Renal pelvis (tissue), 4 donors: ENCODE results near the gene KIRREL3. TPM values are rescaled to one million over a fixed set of nuclear protein-coding genes. Genes with fewer than 3 reads are reported as not detected.
A peak's percentile ranks its signal among the peaks of the same experiment; 100 is the strongest.

Source experiments
- DNase-seq: peaks from one replicate; pipeline ENCODE4 v3.0.0-alpha.2; 2013
- polyA plus RNA-seq, 3 donors: library from polyadenylated mRNA; unstranded; fragments of 120-200 nt; gene quantifications; one replicate each; pipeline ENCODE4 v1.2.1, GENCODE V29; 2013; ENCODE audit not compliant: insufficient read length in 3 of 3

Gene KIRREL3
- polyA plus RNA-seq, 3 donors = 1.6 to 1.8 (median 1.7) TPM

DNA sequence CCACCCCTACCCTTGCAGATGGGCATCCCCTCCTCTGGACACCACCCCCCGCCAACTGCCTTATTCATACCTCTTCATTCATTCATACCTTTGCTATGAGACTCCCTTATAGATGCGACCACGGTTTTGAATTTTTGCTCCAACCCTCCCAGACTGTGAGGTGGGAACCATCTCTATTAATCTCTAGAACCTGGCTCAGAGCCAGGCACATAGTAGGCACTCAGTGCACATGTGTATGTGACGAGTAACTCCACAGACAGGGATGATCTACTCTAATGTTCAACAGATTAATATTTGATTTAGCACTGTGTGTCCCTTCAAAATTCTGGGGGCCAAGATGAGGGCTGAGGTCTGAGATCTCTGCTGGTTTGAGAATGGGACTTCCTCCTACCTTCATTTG is 424.7 kb downstream of the KIRREL3 start:
- DNase-seq = no peak

GRCh38 chr11:126573325-126573978 is 427.1 kb downstream of the KIRREL3 start:
- DNase-seq = no peak

DNA sequence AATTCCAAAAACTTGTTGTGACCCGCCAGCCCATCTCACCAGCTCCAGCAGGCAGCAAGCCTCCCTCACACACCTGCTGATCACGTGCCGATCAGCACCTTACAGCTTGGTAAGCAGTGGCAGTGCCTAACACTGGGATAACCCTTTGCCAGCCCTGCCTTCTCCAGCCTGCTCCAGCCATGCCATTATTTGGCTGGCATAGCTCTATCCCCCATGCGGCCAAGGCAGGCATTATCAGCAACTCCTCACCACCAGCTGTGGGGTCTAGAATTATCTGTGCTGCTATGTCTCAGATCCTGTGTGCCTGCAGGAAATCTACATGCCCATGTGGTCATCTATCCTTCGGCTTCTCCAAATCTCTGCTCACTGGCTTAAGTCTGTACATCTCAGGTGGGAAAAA is 430.1 kb downstream of the KIRREL3 start:
- no peak for DNase-seq

GRCh38 chr11:126567419-126567818 is 433.2 kb downstream of the KIRREL3 start:
- DNase-seq = no peak

DNA sequence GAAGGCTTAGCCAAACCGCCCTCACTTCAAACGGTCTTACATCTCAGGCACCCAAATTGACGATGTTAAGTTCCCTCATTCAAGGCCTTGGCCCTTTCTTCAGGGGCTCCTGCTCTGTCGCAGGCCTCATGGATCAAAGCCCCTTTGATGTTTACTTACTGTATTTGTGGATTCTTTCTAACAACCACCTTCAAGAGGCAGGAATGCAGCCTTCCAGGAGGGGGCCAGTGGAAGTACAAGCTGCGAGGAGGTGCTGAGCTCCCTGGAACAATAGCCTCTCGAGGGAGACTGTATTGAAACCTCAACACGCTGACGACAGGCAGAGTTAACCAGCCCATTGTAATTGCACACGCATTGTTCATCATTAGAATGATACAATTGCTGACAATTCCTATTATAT is 436.0 kb downstream of the KIRREL3 start:
- DNase-seq = no peak

DNA sequence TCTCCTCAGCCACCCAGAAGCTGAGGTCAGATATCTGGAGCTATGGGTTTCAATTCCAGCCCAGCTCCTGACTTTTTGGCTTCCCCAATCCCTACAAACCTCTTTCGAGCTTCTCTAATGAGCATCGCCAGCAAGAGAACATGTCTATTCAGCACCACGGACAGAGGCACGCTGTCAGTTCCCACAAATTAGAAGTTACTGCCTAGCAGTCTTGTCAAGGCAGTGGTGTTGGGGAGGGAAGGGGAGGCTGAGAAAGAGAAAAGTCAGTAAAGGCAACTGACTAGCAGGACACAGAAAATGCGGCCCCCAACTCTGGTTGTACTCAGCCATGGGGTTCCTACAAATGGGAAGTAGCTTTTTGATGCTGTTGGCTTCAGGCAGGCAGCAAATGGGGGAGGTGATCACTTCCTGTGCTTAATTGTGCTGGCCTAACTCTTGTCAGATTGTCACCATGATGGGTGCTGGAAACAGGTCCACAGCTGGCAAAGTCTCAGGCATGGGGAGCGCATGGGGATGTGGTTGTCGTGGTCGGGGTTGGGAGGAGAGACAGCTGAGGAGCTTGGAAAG is 439.2 kb downstream of the KIRREL3 start:
- DNase-seq = peak; percentile 88

- no peak for DNase-seq
These were observed 440.3 kb downstream of the KIRREL3 start for GRCh38 chr11:126560221-126560620.

GRCh38 chr11:126548581-126549550 is 451.7 kb downstream of the KIRREL3 start:
- DNase-seq = no peak

DNA sequence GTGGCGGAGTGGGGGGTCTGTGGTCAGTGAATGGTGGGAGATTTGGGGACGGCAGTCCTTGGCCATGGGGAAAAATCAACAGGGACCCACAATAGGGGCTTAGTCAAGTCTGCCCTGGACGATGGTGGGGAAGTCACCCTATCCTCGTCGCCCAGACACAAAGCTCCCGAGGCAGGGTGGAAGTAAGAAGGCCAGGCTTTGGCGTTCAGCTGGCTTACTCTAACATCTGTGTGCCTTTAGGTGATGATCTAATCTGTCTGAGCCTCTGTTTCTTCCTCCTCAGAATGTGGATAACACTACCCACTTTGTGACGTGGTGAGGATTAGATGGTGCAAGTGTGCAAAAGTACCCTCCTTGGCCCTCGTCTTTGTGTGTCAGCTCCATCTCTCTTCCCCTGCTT is 452.9 kb downstream of the KIRREL3 start:
- no peak for DNase-seq

GRCh38 chr11:126547161-126547560 is 453.4 kb downstream of the KIRREL3 start:
- no peak for DNase-seq

DNA sequence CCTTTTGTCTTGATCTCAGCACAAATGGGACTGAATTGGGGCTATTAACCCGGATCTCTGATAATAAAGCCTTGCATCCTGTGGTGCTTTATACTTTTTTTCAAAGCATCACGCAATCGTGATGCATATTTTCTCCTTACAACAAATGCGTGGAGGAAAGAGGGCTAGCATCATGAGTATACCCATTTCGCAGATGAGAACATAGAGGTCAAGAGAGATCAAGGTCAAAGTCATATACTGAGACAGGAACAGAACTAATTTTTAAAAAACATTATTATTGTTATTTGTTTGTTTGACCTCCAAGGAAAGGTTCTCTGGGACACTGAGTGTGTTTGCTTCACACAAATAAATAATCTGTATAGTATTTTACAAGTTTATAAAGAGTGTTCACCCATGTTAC is 453.9 kb downstream of the KIRREL3 start:
- no peak for DNase-seq

DNA sequence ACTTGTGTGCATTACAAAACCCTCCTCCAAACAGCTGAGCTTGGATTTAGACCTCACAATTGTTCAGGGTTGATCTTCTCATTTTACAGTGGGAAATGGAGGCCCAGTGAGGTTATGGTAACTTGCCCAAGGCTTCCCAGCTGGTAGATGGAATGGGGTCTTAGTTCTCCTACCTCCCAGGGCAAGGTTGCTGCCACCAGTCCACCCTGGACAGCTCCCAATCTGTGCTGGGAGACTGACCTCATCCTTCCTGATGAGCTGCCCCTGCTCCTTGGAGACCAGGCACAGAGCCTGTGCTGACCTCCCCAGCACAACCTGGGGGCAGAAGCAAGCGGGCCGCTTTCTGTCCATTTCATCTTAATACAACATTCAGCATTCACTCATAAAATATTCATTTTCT is 454.4 kb downstream of the KIRREL3 start:
- DNase-seq = no peak

GRCh38 chr11:126545057-126545555 is 455.5 kb downstream of the KIRREL3 start:
- no peak for DNase-seq

GRCh38 chr11:126544108-126545056 is 456.2 kb downstream of the KIRREL3 start:
- peak; percentile 60 for DNase-seq

GRCh38 chr11:126543691-126544090 is 456.9 kb downstream of the KIRREL3 start:
- no peak for DNase-seq

DNA sequence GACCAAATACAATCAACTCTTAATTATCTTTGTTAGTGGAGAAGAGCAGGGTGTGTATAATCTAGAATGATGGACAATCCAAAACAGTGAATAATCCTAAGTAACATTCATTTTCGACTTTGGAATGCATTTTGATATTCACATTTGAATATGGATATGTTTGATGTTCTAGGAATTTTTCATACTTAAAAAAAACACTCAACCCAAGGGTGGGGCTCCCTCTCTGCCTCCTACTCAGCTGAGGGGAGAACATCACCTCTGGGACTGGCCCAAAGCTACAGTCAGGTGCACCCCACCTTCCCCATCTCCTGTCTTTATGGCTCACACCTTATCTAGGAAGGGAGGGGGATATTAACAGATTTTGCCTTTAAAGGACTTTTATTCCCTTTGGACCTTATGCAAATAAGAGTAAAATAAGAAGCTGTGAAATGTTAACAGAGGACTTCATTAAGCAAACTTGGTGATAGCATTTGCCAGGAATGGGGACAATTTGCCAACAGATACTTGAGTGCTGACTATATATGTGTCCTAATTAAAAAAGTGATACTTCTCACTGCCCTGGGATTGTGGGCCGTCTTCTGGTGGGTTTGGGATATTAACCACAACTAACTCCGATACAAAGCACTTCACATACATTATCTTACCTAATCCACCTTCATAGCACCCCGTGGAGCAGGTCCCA is 458.1 kb downstream of the KIRREL3 start:
- DNase-seq = no peak

DNA sequence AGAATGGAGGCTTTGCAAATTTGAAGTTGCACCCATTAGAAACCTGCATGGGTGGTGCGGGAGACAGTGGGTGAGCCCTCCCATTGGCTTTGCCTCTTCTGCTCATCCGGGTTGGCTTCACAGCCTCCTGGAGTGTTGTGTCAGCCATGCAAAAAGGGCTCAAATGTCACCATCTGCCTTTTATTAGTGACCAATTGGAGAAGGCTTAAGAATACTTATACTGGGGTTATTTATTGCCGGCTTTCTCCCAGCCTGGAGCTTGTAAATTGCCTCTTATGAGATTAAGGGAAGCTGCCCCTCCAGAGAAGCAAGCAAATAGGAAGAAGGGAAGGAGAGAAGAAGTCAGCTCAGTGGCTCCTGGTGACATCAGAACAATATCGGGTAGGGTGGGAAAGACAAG is 462.5 kb downstream of the KIRREL3 start:
- DNase-seq = no peak

DNA sequence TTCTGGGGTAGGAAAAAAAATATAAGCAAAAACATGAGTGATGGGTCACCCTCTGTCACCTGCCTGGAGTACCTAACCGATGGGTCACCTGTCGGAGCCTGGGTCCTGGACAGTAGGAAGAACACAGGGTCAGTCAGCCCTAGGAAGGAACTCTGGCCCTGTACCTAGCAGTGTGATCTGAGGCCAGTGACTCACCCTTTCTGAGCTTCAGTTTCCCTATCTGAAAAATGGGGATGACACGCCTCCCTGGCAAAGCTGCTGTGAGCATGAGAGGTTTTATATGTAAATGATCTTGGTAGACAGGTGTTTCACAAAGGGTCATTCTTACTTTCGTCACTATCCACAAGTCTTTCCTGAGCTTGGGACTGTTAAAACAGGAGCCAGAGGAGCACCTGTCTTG is 463.1 kb downstream of the KIRREL3 start:
- no peak for DNase-seq

- no peak for DNase-seq
These were observed 466.3 kb downstream of the KIRREL3 start for GRCh38 chr11:126534141-126534805.

DNA sequence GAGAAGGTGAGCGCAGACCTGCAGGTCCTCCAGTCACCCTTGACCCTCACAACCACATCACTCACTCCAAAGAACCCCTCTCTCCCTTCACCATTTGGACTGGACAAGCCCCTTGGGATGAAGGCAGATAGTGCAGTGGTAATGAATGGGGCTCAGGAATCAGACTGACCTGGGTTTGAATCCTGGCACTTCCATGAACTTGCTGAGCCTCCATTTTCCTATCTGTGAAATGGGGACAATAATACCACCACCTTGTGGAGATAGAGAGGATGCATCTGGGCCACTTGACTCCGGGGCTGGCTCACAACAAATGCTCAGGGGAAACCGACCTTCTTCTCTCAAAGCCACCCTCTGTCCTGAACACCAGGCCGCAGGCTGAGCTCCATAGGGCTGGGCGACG is 467.0 kb downstream of the KIRREL3 start:
- no peak for DNase-seq
